Urinary bladder (tissue), 4 donors: ENCODE measurements around the gene ORM1. TPM values are rescaled to one million over a fixed set of nuclear protein-coding genes. Genes with fewer than 3 reads are reported as not detected.

ENCODE experiments used
- DNase-seq: peaks from one replicate; pipeline ENCODE4 v3.0.0-alpha.2; 2015; ENCODE audit errors: extremely low spot score
- H3K27ac ChIP-seq: one replicate; pipeline ENCODE4 v1.5.1; 2013; ENCODE audit warnings: low read depth, mild to moderate bottlenecking, moderate library complexity
- H3K36me3 ChIP-seq: one replicate; pipeline ENCODE4 v1.6.1; 2013; ENCODE audit warnings: mild to moderate bottlenecking, moderate library complexity; ENCODE audit not compliant: insufficient read depth
- H3K4me1 ChIP-seq: one replicate; pipeline ENCODE4 v1.6.1; 2013; ENCODE audit warnings: mild to moderate bottlenecking, moderate library complexity; ENCODE audit not compliant: insufficient read depth
- H3K4me3 ChIP-seq: one replicate; pipeline ENCODE4 v1.5.1; 2013; ENCODE audit warnings: low read depth, low read length
- WGBS: extraction: QIAGEN DNeasy Blood & Tissue Kit; methylation state at CpG from one replicate; pipeline ENCODE4 v1.1.7; 2013; 5-methylcytosine and 5-hydroxymethylcytosine counted together
- polyA plus RNA-seq: library from polyadenylated mRNA; stranded (reverse); fragments of 200-250 nt; gene quantifications from one replicate; pipeline ENCODE4 v1.2.3, GENCODE V29; 2013
- total RNA-seq: library from RNA; depleted of rRNA; stranded (reverse); fragments of >200 nt; gene quantifications from one replicate; pipeline ENCODE4 v1.2.3, GENCODE V29; 2014
- donor health status: healthy with polysubstance abuse.
- donor health status: healthy.

The ORM1 gene
- total and polyA plus RNA-seq, 2 donors = 0.53 to 19.2 TPM

GRCh38 chr9:114282926-114283325 is 40.0 kb upstream of the ORM1 start:
- no peak overlapping the region for H3K27ac ChIP-seq
- DNase-seq = no peak
- H3K36me3 ChIP-seq = no peaks in the 10 kb centered on the region
- 54% methylated on average over 5 of the region's 5 CpGs for WGBS
- no peaks in the 10 kb centered on the region for H3K4me1 ChIP-seq
- H3K4me3 ChIP-seq = no peak overlapping the region

- H3K4me3 ChIP-seq = no peak overlapping the region
- no peak overlapping the region for H3K27ac ChIP-seq
- DNase-seq = no peak
- no peaks in the 10 kb centered on the region for H3K36me3 ChIP-seq
- 94% methylated on average over 14 of the region's 14 CpGs for WGBS
- H3K4me1 ChIP-seq = no peaks in the 10 kb centered on the region
Measured at GRCh38 chr9:114283551-114284111, 39.3 kb upstream of the ORM1 start.

- WGBS = 95% methylated on average over 11 of the region's 11 CpGs
- Histone ChIP-seq H3K36me3 (no peaks in the 10 kb centered on the region), H3K27ac (no peak overlapping the region), H3K4me3 (no peak overlapping the region), H3K4me1 (no peaks in the 10 kb centered on the region)
- DNase-seq = no peak
Measured at GRCh38 chr9:114284316-114285060, 38.4 kb upstream of the ORM1 start.

GRCh38 chr9:114285166-114285867 is 37.6 kb upstream of the ORM1 start:
- WGBS = 43% methylated on average over 20 of the region's 20 CpGs
- no peak for DNase-seq
- Histone ChIP-seq H3K36me3 (no peaks in the 10 kb centered on the region), H3K4me3 (no peak overlapping the region), H3K27ac (no peak overlapping the region), H3K4me1 (no peaks in the 10 kb centered on the region)

- Histone ChIP-seq H3K4me1 (no peaks in the 10 kb centered on the region), H3K4me3 (no peak overlapping the region), H3K27ac (no peak overlapping the region), H3K36me3 (no peaks in the 10 kb centered on the region)
- DNase-seq = no peak
- 91% methylated on average over 10 of the region's 10 CpGs for WGBS
Measured at GRCh38 chr9:114286146-114286679, 36.7 kb upstream of the ORM1 start.

GRCh38 chr9:114287001-114287762 is 35.7 kb upstream of the ORM1 start:
- no peak overlapping the region for H3K27ac ChIP-seq
- DNase-seq = no peak
- H3K4me3 ChIP-seq = no peak overlapping the region
- WGBS = 90% methylated on average over 16 of the region's 16 CpGs
- no peaks in the 10 kb centered on the region for H3K4me1 ChIP-seq
- H3K36me3 ChIP-seq = no peaks in the 10 kb centered on the region

GRCh38 chr9:114287763-114288192 is 35.1 kb upstream of the ORM1 start:
- WGBS = 82% methylated on average over 15 of the region's 15 CpGs
- Histone ChIP-seq H3K36me3 (no peaks in the 10 kb centered on the region), H3K27ac (no peak overlapping the region), H3K4me3 (no peak overlapping the region), H3K4me1 (no peaks in the 10 kb centered on the region)
- no peak for DNase-seq

- H3K4me3 ChIP-seq = no peak overlapping the region
- no peaks in the 10 kb centered on the region for H3K36me3 ChIP-seq
- H3K27ac ChIP-seq = no peak overlapping the region
- no peak for DNase-seq
- H3K4me1 ChIP-seq = no peaks in the 10 kb centered on the region
- 69% methylated on average over 23 of the region's 23 CpGs for WGBS
Measured at GRCh38 chr9:114288193-114289091, 34.5 kb upstream of the ORM1 start.

- DNase-seq = no peak
- Histone ChIP-seq H3K27ac (no peak overlapping the region), H3K4me1 (no peaks in the 10 kb centered on the region), H3K4me3 (no peak overlapping the region), H3K36me3 (no peaks in the 10 kb centered on the region)
- WGBS = 89% methylated on average over 13 of the region's 13 CpGs
Measured at GRCh38 chr9:114289106-114289505, 33.8 kb upstream of the ORM1 start.

- H3K4me3 ChIP-seq = no peak overlapping the region
- WGBS = 90% methylated on average over 13 of the region's 13 CpGs
- no peak for DNase-seq
- no peaks in the 10 kb centered on the region for H3K36me3 ChIP-seq
- H3K27ac ChIP-seq = no peak overlapping the region
- no peaks in the 10 kb centered on the region for H3K4me1 ChIP-seq
Measured at GRCh38 chr9:114289571-114290481, 33.1 kb upstream of the ORM1 start.

GRCh38 chr9:114290561-114290986 is 32.3 kb upstream of the ORM1 start:
- Histone ChIP-seq H3K4me3 (no peak overlapping the region), H3K36me3 (no peaks in the 10 kb centered on the region), H3K27ac (no peak overlapping the region), H3K4me1 (no peaks in the 10 kb centered on the region)
- 66% methylated on average over 7 of the region's 7 CpGs for WGBS
- DNase-seq = no peak

GRCh38 chr9:114291064-114291474 is 31.8 kb upstream of the ORM1 start:
- Histone ChIP-seq H3K4me1 (no peaks in the 10 kb centered on the region), H3K27ac (no peak overlapping the region), H3K36me3 (no peaks in the 10 kb centered on the region), H3K4me3 (no peak overlapping the region)
- WGBS = 19% methylated on average over 12 of the region's 12 CpGs
- DNase-seq = no peak
